IPS-NIHi7 (cell line): ENCODE measurements around the gene DTD1.
A peak's percentile ranks its signal among the peaks of the same experiment; 100 is the strongest.

Source experiments
- DNase-seq: peaks from one replicate; pipeline ENCODE4 v3.0.0; 2012; ENCODE audit warnings: mixed read lengths; ENCODE audit errors: extremely low spot score

Gene DTD1

GRCh38 chr20:18663932-18664331, 76.1 kb downstream of the DTD1 start:
- DNase-seq, result no peak

GRCh38 chr20:18665135-18665534, 77.3 kb downstream of the DTD1 start:
- DNase-seq, result no peak

- DNase-seq, result no peak
Measured at GRCh38 chr20:18666803-18667415, 79.1 kb downstream of the DTD1 start.

GRCh38 chr20:18669241-18670019, 81.6 kb downstream of the DTD1 start:
- peak; percentile 25 for DNase-seq

GRCh38 chr20:18671203-18671710, 83.4 kb downstream of the DTD1 start:
- DNase-seq, result no peak

GRCh38 chr20:18672834-18673233, 85.0 kb downstream of the DTD1 start:
- no peak for DNase-seq

- DNase-seq, result no peak
Measured at GRCh38 chr20:18676396-18676795, 88.5 kb downstream of the DTD1 start.

- DNase-seq, result no peak
Measured at GRCh38 chr20:18677126-18677525, 89.3 kb downstream of the DTD1 start.

- DNase-seq, result no peak
Measured at GRCh38 chr20:18678549-18679419, 90.9 kb downstream of the DTD1 start.

- peak; percentile 41 for DNase-seq
Measured at GRCh38 chr20:18683839-18684238, 96.0 kb downstream of the DTD1 start.

GRCh38 chr20:18684775-18685174, 96.9 kb downstream of the DTD1 start:
- DNase-seq, result no peak

GRCh38 chr20:18685406-18685805, 97.6 kb downstream of the DTD1 start:
- DNase-seq, result no peak

GRCh38 chr20:18686696-18687095, 98.8 kb downstream of the DTD1 start:
- DNase-seq, result no peak

GRCh38 chr20:18688676-18689075, 100.8 kb downstream of the DTD1 start:
- no peak for DNase-seq

GRCh38 chr20:18689557-18689956, 101.7 kb downstream of the DTD1 start:
- no peak for DNase-seq

- DNase-seq, result no peak
Measured at GRCh38 chr20:18692447-18692846, 104.6 kb downstream of the DTD1 start.

GRCh38 chr20:18694071-18694470, 106.2 kb downstream of the DTD1 start:
- no peak for DNase-seq

GRCh38 chr20:18695175-18695574, 107.3 kb downstream of the DTD1 start:
- no peak for DNase-seq

GRCh38 chr20:18698735-18699380, 111.0 kb downstream of the DTD1 start:
- DNase-seq, result no peak

- DNase-seq, result no peak
Measured at GRCh38 chr20:18701969-18702368, 114.1 kb downstream of the DTD1 start.

GRCh38 chr20:18702736-18703135, 114.9 kb downstream of the DTD1 start:
- no peak for DNase-seq

- DNase-seq, result no peak
Measured at GRCh38 chr20:18705490-18705889, 117.6 kb downstream of the DTD1 start.
